Naive thymus-derived CD8-positive, alpha-beta T cell (primary cell): ENCODE results near the gene HNRNPH2. TPM values are rescaled to one million over a fixed set of nuclear protein-coding genes. Genes with fewer than 3 reads are reported as not detected.

Source experiments
- ATAC-seq, 2 donors: fragments of 150-1000 bp; cut with Tn5 transposase in 1 of 2; sonication (Bioruptor Pico), chemical (Tn5 transposase) in 1 of 2; 1 replicate in 1 of 2; 2 replicates in 1 of 2; pipeline ENCODE4 v1.10.0; 2021; ENCODE audit warnings: mild to moderate bottlenecking in 2 of 2, moderate library complexity in 2 of 2
- POLR2A ChIA-PET: fragments of 350-600 bp; sonication (Branson Sonifier 250); formaldehyde crosslinking; loops from one replicate; lab custom pipeline; 2021; ENCODE audit warnings: antibody characterized with exemption; lab: Charles Lee
- DNase-seq, 10 donors: peaks; one replicate each; pipeline versions ENCODE4 v3.0.0 to v3.0.0-alpha.2; 2020 to 2022
- H3K27ac Mint-ChIP-seq, 10 donors: one replicate each; pipeline ENCODE4 v1.8.0; 2020 to 2022; ENCODE audit warnings: mild to moderate bottlenecking in 10 of 10, mixed read lengths in 10 of 10, moderate library complexity in 4 of 10, inconsistent platforms in 1 of 10
- H3K27me3 Mint-ChIP-seq, 5 donors: one replicate each; pipeline ENCODE4 v1.8.0; 2021 to 2022; ENCODE audit warnings: mixed read lengths in 5 of 5
- H3K36me3 Mint-ChIP-seq, 3 donors: one replicate each; pipeline ENCODE4 v1.8.0; 2020 to 2022; ENCODE audit warnings: mixed read lengths in 3 of 3, mild to moderate bottlenecking in 2 of 3, inconsistent platforms in 1 of 3
- H3K4me1 Mint-ChIP-seq, 4 donors: one replicate each; pipeline ENCODE4 v1.8.0; 2021 to 2022; ENCODE audit warnings: mixed read lengths in 4 of 4
- H3K4me3 Mint-ChIP-seq, 10 donors: one replicate each; pipeline ENCODE4 v1.8.0; 2020 to 2022; ENCODE audit warnings: mild to moderate bottlenecking in 10 of 10, mixed read lengths in 10 of 10, moderate library complexity in 6 of 10, inconsistent platforms in 1 of 10
- H3K9me3 Mint-ChIP-seq, 9 donors: one replicate each; pipeline ENCODE4 v1.8.0; 2020 to 2022; ENCODE audit warnings: mixed read lengths in 9 of 9, mild to moderate bottlenecking in 3 of 9, inconsistent platforms in 1 of 9, moderate library complexity in 1 of 9
- polyA plus RNA-seq, 3 donors: library from polyadenylated mRNA; unstranded; fragments of 300-500 nt; fragmentation: Illumina TruSeq; gene quantifications; one replicate each; pipeline ENCODE4 v1.2.3, GENCODE V29; 2021
- total RNA-seq, 8 experiments: library from RNA in 2 of 8; stranded (reverse) in 2 of 8; gene quantifications; one replicate each; pipeline ENCODE4 v1.2.3 and lab custom pipeline; 2021 to 2026

Gene HNRNPH2
- total and polyA plus RNA-seq, 5 experiments from 2014 or later: 47.7 to 99.6 (median 75.2) TPM

DNA sequence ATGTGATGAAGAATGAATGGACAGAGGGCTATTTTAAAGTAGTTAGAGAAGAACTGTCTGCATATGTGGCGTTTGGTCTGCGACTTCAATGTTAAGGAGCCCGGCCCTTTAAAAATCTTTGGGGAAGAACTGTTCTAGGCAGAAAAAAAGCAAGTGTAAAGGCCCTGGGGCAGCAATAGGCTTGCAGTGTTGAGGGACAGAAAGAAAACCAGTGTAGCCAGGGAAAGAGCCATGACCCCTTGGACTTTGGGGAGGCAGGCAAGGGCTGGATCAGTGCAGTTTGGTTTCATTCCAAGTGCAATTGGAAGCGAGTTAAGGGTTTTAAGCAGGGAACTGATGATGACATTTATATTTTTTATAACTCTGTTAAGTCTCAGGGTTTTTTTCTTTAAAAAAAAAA is 8.2 kb upstream of the HNRNPH2 start:
- Mint-ChIP-seq H3K4me1 (peaks cover 0 to 2% (median 0%) of the 10 kb centered on the region in 4 donors), H3K9me3 (no peaks in the 10 kb centered on the region), H3K4me3 (no peak overlapping the region), H3K36me3 (peaks cover 0 to 25% (median 0%) of the 10 kb centered on the region in 3 donors), H3K27me3 (no peaks in the 10 kb centered on the region), H3K27ac (no peak overlapping the region)
- POLR2A ChIA-PET: no interaction called here
- ATAC-seq (no peak), DNase-seq (no peak)

GRCh38 chrX:101407167-101407747 is 765 bp upstream of the HNRNPH2 start:
- no peak for DNase-seq
- Mint-ChIP-seq H3K9me3 (no peaks in the 10 kb centered on the region), H3K27me3 (no peaks in the 10 kb centered on the region), H3K27ac (peak overlapping the region; percentile 97 to 100 (median 99)), H3K4me3 (peak overlapping the region; percentile 90 to 99 (median 94)), H3K36me3 (peaks cover 0 to 16% (median 0%) of the 10 kb centered on the region in 3 donors), H3K4me1 (peaks cover 11 to 34% (median 26%) of the 10 kb centered on the region in 4 donors)
- POLR2A ChIA-PET: interaction anchor here (1.0 to 1.9 kb wide), 2 partner anchors 16 to 59 kb away, joined by 3 to 6 read pairs; partner anchors contain the start of genes RPL36A and TIMM8A
- ATAC-seq: no peak

DNA sequence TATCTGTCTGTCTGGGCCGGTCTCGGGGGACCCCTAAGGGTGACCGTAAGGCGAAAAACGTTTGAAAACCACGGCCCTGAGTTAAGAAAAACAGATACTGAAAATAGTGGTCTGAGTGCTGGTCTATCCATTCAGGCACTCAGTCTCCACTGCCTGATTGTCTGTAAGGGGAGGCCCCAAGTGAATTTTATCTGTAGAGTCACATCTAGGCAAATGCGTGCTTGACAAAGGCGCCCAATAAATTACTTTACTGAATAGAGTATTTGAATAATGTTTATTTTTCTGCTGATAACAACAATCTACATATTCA is 465 bp downstream of the HNRNPH2 start:
- Mint-ChIP-seq H3K27ac (peak overlapping the region; percentile 97 to 100 (median 99)), H3K27me3 (no peaks in the 10 kb centered on the region), H3K36me3 (peaks cover 0 to 27% (median 0%) of the 10 kb centered on the region in 3 donors), H3K4me3 (peak overlapping the region; percentile 90 to 99 (median 94)), H3K4me1 (peaks cover 15 to 44% (median 37%) of the 10 kb centered on the region in 4 donors), H3K9me3 (no peaks in the 10 kb centered on the region)
- POLR2A ChIA-PET: interaction anchor here (1.9 kb wide), 1 partner anchor 18 kb away, joined by 6 read pairs; the partner anchor contains the start of gene RPL36A
- ATAC-seq (peak; percentile 6 to 20), DNase-seq (no peak)

- no peak for ATAC-seq
- peaks cover 0 to 29% (median 0%) of the 10 kb centered on the region in 3 donors for H3K36me3 Mint-ChIP-seq
Observed at GRCh38 chrX:101409043-101409442, 1.0 kb downstream of the HNRNPH2 start.

GRCh38 chrX:101410461-101410860 is 2.4 kb downstream of the HNRNPH2 start:
- H3K4me1 Mint-ChIP-seq: peaks cover 15 to 50% (median 39%) of the 10 kb centered on the region in 4 donors
- peak overlapping the region; percentile 53 to 83 (median 76) for H3K4me3 Mint-ChIP-seq
- POLR2A ChIA-PET: no interaction called here
- ATAC-seq: peak; percentile 7 to 10
- peak in 7 of 10 donors; percentile 29 to 65 (median 37) for DNase-seq
- peaks cover 0 to 28% (median 0%) of the 10 kb centered on the region in 3 donors for H3K36me3 Mint-ChIP-seq
- no peaks in the 10 kb centered on the region for H3K9me3 Mint-ChIP-seq
- peak overlapping the region; percentile 77 to 95 (median 86) for H3K27ac Mint-ChIP-seq
- H3K27me3 Mint-ChIP-seq: no peaks in the 10 kb centered on the region

More at GRCh38 chrX:101409043-101409442, 1.0 kb downstream of the HNRNPH2 start:
- Mint-ChIP-seq H3K4me3 (peak overlapping the region; percentile 59 to 99 (median 92)), H3K9me3 (no peaks in the 10 kb centered on the region), H3K27ac (peak overlapping the region; percentile 97 to 100 (median 99)), H3K27me3 (no peaks in the 10 kb centered on the region), H3K4me1 (peaks cover 15 to 44% (median 37%) of the 10 kb centered on the region in 4 donors)
- POLR2A ChIA-PET: no interaction called here
- no peak for DNase-seq

GRCh38 chrX:101411984-101412383 is 4.0 kb downstream of the HNRNPH2 start:
- no peaks in the 10 kb centered on the region for H3K9me3 Mint-ChIP-seq
- DNase-seq: no peak
- POLR2A ChIA-PET: no interaction called here
- H3K4me1 Mint-ChIP-seq: peaks cover 17 to 53% (median 45%) of the 10 kb centered on the region in 4 donors
- H3K27me3 Mint-ChIP-seq: no peaks in the 10 kb centered on the region
- no peak for ATAC-seq
- H3K4me3 Mint-ChIP-seq: peak overlapping the region in 1 of 10 donors; percentile 34
- H3K36me3 Mint-ChIP-seq: peaks cover 0 to 28% (median 0%) of the 10 kb centered on the region in 3 donors
- peak overlapping the region in 5 of 10 donors; percentile 22 to 83 (median 40) for H3K27ac Mint-ChIP-seq

GRCh38 chrX:101415180-101416145 is 7.4 kb downstream of the HNRNPH2 start:
- H3K9me3 Mint-ChIP-seq: no peaks in the 10 kb centered on the region
- H3K4me3 Mint-ChIP-seq: peak overlapping the region; percentile 12 to 79 (median 44)
- peak overlapping the region; percentile 78 to 94 (median 88) for H3K27ac Mint-ChIP-seq
- DNase-seq (peak in 8 of 10 donors; percentile 5 to 72 (median 56)), ATAC-seq (peak; percentile 60 to 75)
- POLR2A ChIA-PET: interaction anchor here (2.7 to 3.5 kb wide), 2 partner anchors 24 to 517 kb away, joined by 8 to 17 read pairs; partner anchors contain the start of genes RPL36A and ZMAT1
- no peaks in the 10 kb centered on the region for H3K27me3 Mint-ChIP-seq
- peaks cover 0 to 25% (median 0%) of the 10 kb centered on the region in 3 donors for H3K36me3 Mint-ChIP-seq
- peaks cover 19 to 63% (median 61%) of the 10 kb centered on the region in 4 donors for H3K4me1 Mint-ChIP-seq

DNA sequence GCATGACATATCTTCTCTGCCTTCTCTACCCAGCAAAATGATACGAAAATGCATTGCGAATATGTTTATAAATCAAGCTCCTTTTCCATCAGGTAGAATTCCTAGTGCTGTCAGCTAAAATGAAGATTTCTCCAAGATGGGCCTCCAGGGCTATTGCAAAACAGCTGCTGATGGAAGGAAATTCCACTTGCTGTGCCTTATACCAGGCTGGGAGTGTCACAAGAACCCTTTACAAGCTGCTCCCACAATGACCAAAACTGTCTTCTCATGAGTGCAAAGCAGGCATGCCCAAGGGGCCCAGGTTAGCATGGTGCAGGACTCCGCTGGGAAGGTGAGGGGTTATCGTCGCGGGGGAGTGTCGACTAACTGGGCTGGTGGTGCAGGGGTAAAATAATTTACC is 8.7 kb downstream of the HNRNPH2 start:
- H3K27ac Mint-ChIP-seq: peak overlapping the region; percentile 49 to 99 (median 94)
- peak overlapping the region in 9 of 10 donors; percentile 6 to 95 (median 82) for H3K4me3 Mint-ChIP-seq
- no peaks in the 10 kb centered on the region for H3K9me3 Mint-ChIP-seq
- peaks cover 0 to 23% (median 0%) of the 10 kb centered on the region in 3 donors for H3K36me3 Mint-ChIP-seq
- DNase-seq (no peak), ATAC-seq (no peak)
- POLR2A ChIA-PET: interaction anchor here (1.2 to 3.5 kb wide), 3 partner anchors 26 to 515 kb away, joined by 3 to 17 read pairs (median 8); partner anchors contain the start of genes RPL36A and ZMAT1
- peaks cover 16 to 58% (median 55%) of the 10 kb centered on the region in 4 donors for H3K4me1 Mint-ChIP-seq
- H3K27me3 Mint-ChIP-seq: no peaks in the 10 kb centered on the region

- DNase-seq (no peak), ATAC-seq (no peak)
- peak overlapping the region; percentile 82 to 99 (median 96) for H3K27ac Mint-ChIP-seq
- POLR2A ChIA-PET: interaction anchor here (1.2 to 3.5 kb wide), 3 partner anchors 26 to 515 kb away, joined by 3 to 17 read pairs (median 8); partner anchors contain the start of genes RPL36A and ZMAT1
- H3K9me3 Mint-ChIP-seq: no peaks in the 10 kb centered on the region
- no peaks in the 10 kb centered on the region for H3K27me3 Mint-ChIP-seq
- H3K36me3 Mint-ChIP-seq: peaks cover 0 to 18% (median 0%) of the 10 kb centered on the region in 3 donors
- H3K4me3 Mint-ChIP-seq: peak overlapping the region; percentile 73 to 95 (median 88)
- peaks cover 16 to 54% (median 50%) of the 10 kb centered on the region in 4 donors for H3K4me1 Mint-ChIP-seq
Observed at GRCh38 chrX:101417190-101417589, 9.2 kb downstream of the HNRNPH2 start.

DNA sequence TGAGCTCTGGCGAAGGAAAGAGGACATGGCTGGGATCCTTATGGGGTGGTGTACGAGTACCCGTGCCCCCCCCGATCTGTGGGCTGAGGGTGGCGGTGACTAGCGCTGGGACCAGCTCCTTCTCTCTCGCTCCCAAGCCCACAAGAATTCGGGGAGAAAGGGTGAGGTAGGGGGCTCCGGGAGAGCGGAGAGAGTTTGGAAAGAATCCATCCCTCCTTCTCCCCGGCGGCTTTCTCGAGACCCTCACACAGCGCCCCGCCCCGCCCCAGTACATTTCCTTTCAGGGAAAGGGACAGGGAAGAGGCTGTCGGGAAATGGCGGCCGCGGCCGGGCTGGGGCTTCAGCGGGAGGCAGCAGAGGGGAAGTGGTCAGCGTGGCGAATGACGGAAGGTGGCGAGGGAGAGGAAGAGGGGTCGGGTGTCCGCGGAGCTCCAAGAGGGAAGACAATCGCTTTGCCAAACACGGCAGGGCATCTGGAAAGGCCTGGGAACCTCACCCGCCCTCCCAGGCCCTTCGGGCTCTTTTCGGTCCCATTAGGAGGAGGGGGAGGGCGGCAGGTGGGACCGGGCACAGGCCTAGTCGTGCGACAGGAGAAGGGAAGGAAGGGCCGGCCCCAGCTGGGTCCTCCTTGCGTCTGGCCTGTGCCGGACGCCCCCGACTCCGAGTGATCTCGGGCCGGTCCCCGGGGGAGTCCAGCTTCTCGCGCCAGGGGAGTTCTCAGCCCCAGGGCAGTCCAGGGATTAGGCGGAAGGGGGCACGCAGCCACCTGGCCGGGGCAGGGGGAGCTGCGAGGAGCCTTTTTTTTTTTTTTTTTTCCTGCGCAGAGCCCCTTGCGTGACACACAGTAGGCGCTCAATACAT is 10.2 kb downstream of the HNRNPH2 start:
- peak; percentile 33 to 62 for ATAC-seq
- Mint-ChIP-seq H3K4me1 (peaks cover 12 to 44% (median 41%) of the 10 kb centered on the region in 4 donors), H3K36me3 (peaks cover 0 to 10% (median 0%) of the 10 kb centered on the region in 3 donors), H3K27ac (peak overlapping the region; percentile 82 to 99 (median 96)), H3K27me3 (no peaks in the 10 kb centered on the region), H3K9me3 (no peaks in the 10 kb centered on the region), H3K4me3 (peak overlapping the region; percentile 81 to 95 (median 88))
- POLR2A ChIA-PET: interaction anchor here (1.9 to 3.5 kb wide), 2 partner anchors 27 to 513 kb away, joined by 10 to 17 read pairs; partner anchors contain the start of genes RPL36A and ZMAT1
- DNase-seq: peak in 8 of 10 donors; percentile 11 to 66 (median 22)

- ATAC-seq (no peak), DNase-seq (no peak)
- Mint-ChIP-seq H3K9me3 (no peaks in the 10 kb centered on the region), H3K27ac (peak overlapping the region in 8 of 10 donors; percentile 12 to 96 (median 84)), H3K36me3 (peaks cover 0 to 5% (median 0%) of the 10 kb centered on the region in 3 donors), H3K4me1 (peaks cover 12 to 41% (median 39%) of the 10 kb centered on the region in 4 donors), H3K4me3 (peak overlapping the region; percentile 2 to 95 (median 74)), H3K27me3 (no peaks in the 10 kb centered on the region)
- POLR2A ChIA-PET: interaction anchor here (0.5 to 1.9 kb wide), 2 partner anchors 9 to 512 kb away, joined by 4 to 10 read pairs; partner anchors contain the start of gene ZMAT1
Observed at GRCh38 chrX:101419489-101419888, 11.5 kb downstream of the HNRNPH2 start.
